ENCODE data around the gene ADGRL3. TPM values are rescaled to one million over a fixed set of nuclear protein-coding genes. Genes with fewer than 3 reads are reported as not detected.

The ADGRL3 gene
- total and polyA plus RNA-seq, 4 donors = 0.07 to 1.7 (median 0.82) TPM

GRCh38 chr4:61923179-61923578 is 723.1 kb downstream of the ADGRL3 start:
- H3K4me1 ChIP-seq (ENCODE audit: control insufficient read depth in 4 of 4, insufficient read depth in 4 of 4, low read length in 3 of 4) = no peaks in the 10 kb centered on the region
- 33% methylated on average over 3 of the region's 3 CpGs for WGBS
- no peak overlapping the region for H3K4me3 ChIP-seq (ENCODE audit: low read depth in 1 of 3, low read length in 3 of 3)
- no peak overlapping the region for H3K27ac ChIP-seq (ENCODE audit: low read depth in 1 of 2, low read length in 2 of 2)
- H3K27me3 ChIP-seq (ENCODE audit: control insufficient read depth in 4 of 4, insufficient read depth in 4 of 4, low read length in 3 of 4) = peaks cover 0 to 9% (median 0%) of the 10 kb centered on the region in 4 donors
- no peaks in the 10 kb centered on the region for H3K36me3 ChIP-seq (ENCODE audit: control insufficient read depth in 4 of 4, insufficient read depth in 3 of 4, low read depth in 1 of 4, low read length in 3 of 4)
- no peak for DNase-seq (ENCODE audit: low spot score)
- H3K9ac ChIP-seq (ENCODE audit: low read depth in 1 of 2, low read length in 2 of 2) = no peak overlapping the region
- TF ChIP-seq TAF1 (conservative IDR thresholded peaks at IDR 0.05) (no peak), FOXA1 (IDR thresholded peaks at IDR 0.05) (no peak), ATF3 (IDR thresholded peaks at IDR 0.05) (no peak), YY1 (IDR thresholded peaks at IDR 0.05) (no peak), HNF4A (conservative IDR thresholded peaks at IDR 0.05) (no peak), ZBTB33 (IDR thresholded peaks at IDR 0.05) (no peak), FOXA2 (IDR thresholded peaks at IDR 0.05) (no peak), NR2F2 (IDR thresholded peaks at IDR 0.05) (no peak), RXRA (IDR thresholded peaks at IDR 0.05) (no peak), REST (IDR thresholded peaks at IDR 0.05) (no peak), MAX (IDR thresholded peaks at IDR 0.05) (no peak), SP1 (IDR thresholded peaks at IDR 0.05) (no peak), JUND (IDR thresholded peaks at IDR 0.05) (no peak), CTCF (IDR thresholded peaks at IDR 0.05; ENCODE audit: low read depth, low read length, missing input control) (no peak), HNF4G (IDR thresholded peaks at IDR 0.05) (no peak), GABPA (IDR thresholded peaks at IDR 0.05 in 1 of 2, conservative IDR thresholded peaks at IDR 0.05 in 1 of 2) (no peak), EGR1 (IDR thresholded peaks at IDR 0.05; ENCODE audit: low read depth in 2 of 2) (no peak), RAD21 (IDR thresholded peaks at IDR 0.05) (no peak)
- no peaks in the 10 kb centered on the region for H3K9me3 ChIP-seq (ENCODE audit: control insufficient read depth in 4 of 4, low read length in 3 of 4)

Measured in liver (tissue), 9 donors.